NB4 (cell line): Measurements from ENCODE around the gene PPM1L.

Experiments
- MYC ChIP-seq: IDR thresholded peaks from 2 replicates; pipeline ENCODE4 v1.6.1; 2011; ENCODE audit warnings: low read depth, low read length
- TF ChIP-seq, protein P1 (sequence below): IDR thresholded peaks from one replicate; pipeline ENCODE4 v1.5.1; 2012; ENCODE audit warnings: low read depth, low read length

DNA sequence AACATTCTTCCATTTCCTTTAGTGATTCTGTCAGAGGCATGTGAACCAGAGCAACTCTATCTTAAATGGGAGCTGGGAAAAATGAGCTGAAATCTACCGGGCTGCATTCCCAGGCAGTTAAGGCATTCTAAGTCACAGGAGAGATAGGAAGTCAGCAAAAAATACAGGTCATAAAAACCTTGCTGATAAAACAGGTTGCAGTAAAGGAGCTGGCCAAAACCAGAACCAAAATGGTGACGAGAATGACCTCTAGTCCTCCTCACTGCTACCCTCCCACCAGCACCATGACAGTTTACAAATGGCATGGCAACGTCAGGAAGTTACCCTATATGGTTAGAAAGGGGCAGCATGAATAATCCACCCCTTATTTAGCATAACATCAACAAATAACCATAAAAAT is 282.7 kb downstream of the PPM1L start:
- TF ChIP-seq, protein P1, sequence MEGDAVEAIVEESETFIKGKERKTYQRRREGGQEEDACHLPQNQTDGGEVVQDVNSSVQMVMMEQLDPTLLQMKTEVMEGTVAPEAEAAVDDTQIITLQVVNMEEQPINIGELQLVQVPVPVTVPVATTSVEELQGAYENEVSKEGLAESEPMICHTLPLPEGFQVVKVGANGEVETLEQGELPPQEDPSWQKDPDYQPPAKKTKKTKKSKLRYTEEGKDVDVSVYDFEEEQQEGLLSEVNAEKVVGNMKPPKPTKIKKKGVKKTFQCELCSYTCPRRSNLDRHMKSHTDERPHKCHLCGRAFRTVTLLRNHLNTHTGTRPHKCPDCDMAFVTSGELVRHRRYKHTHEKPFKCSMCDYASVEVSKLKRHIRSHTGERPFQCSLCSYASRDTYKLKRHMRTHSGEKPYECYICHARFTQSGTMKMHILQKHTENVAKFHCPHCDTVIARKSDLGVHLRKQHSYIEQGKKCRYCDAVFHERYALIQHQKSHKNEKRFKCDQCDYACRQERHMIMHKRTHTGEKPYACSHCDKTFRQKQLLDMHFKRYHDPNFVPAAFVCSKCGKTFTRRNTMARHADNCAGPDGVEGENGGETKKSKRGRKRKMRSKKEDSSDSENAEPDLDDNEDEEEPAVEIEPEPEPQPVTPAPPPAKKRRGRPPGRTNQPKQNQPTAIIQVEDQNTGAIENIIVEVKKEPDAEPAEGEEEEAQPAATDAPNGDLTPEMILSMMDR: no peak
- no peak for TF ChIP-seq MYC
